ENCODE measurements around the gene UBE2M. TPM values are rescaled to one million over a fixed set of nuclear protein-coding genes. Genes with fewer than 3 reads are reported as not detected.

UBE2M gene
- total RNA-seq, 2 experiments from 2014 or later: 91.4 to 93.6 TPM

- Mint-ChIP-seq H3K36me3 (ENCODE audit: low read depth) (peaks cover 38% of the 10 kb centered on the region), H3K4me1 (ENCODE audit: low read depth) (peaks cover 67% of the 10 kb centered on the region), H3K9me3 (no peaks in the 10 kb centered on the region), H3K27me3 (ENCODE audit: low read depth) (no peaks in the 10 kb centered on the region), H3K4me3 (peak overlapping the region; percentile 90), H3K27ac (peak overlapping the region; percentile 93)
- intact Hi-C loops (cut with micrococcal nuclease): loop anchor here (1.0 kb wide), 1 partner anchor 43 kb away; no protein-coding TSS in a partner anchor
- CTCF ChIA-PET: no interaction called here
- no peak for DNase-seq
These were observed 968 bp downstream of the UBE2M start for GRCh38 chr19:58557221-58558065.

- Mint-ChIP-seq H3K4me3 (peak overlapping the region; percentile 90), H3K27me3 (ENCODE audit: low read depth) (no peaks in the 10 kb centered on the region), H3K36me3 (ENCODE audit: low read depth) (peaks cover 44% of the 10 kb centered on the region), H3K9me3 (no peaks in the 10 kb centered on the region), H3K27ac (peak overlapping the region; percentile 81), H3K4me1 (ENCODE audit: low read depth) (peaks cover 63% of the 10 kb centered on the region)
- intact Hi-C loops (cut with micrococcal nuclease): no loop called here
- DNase-seq: no peak
- CTCF ChIA-PET: no interaction called here
These were observed 1.7 kb downstream of the UBE2M start for GRCh38 chr19:58556622-58557220.

- Mint-ChIP-seq H3K4me3 (peak overlapping the region; percentile 90), H3K4me1 (ENCODE audit: low read depth) (peaks cover 57% of the 10 kb centered on the region), H3K36me3 (ENCODE audit: low read depth) (peaks cover 42% of the 10 kb centered on the region), H3K27ac (peak overlapping the region; percentile 94), H3K9me3 (no peaks in the 10 kb centered on the region), H3K27me3 (ENCODE audit: low read depth) (no peaks in the 10 kb centered on the region)
- intact Hi-C loops (cut with micrococcal nuclease): loop anchor here (1.0 kb wide), 3 partner anchors 12 to 37 kb away; partner anchors contain the start of genes MZF1, TRIM28 and ZBTB45
- no peak for DNase-seq
- CTCF ChIA-PET: interaction anchor here (1.4 to 2.8 kb wide), 3 partner anchors 25 to 42 kb away, joined by 3 to 21 read pairs (median 14); partner anchors contain the start of gene ZBTB45
These were observed 2.3 kb downstream of the UBE2M start for GRCh38 chr19:58555920-58556621.

GRCh38 chr19:58555369-58555885, 3.0 kb downstream of the UBE2M start:
- Mint-ChIP-seq H3K4me1 (ENCODE audit: low read depth) (peaks cover 53% of the 10 kb centered on the region), H3K4me3 (peak overlapping the region; percentile 90), H3K27me3 (ENCODE audit: low read depth) (no peaks in the 10 kb centered on the region), H3K36me3 (ENCODE audit: low read depth) (peaks cover 48% of the 10 kb centered on the region), H3K27ac (peak overlapping the region; percentile 94), H3K9me3 (no peaks in the 10 kb centered on the region)
- intact Hi-C loops (cut with micrococcal nuclease): loop anchor here (1.0 kb wide), 3 partner anchors 11 to 36 kb away; partner anchors contain the start of genes MZF1, TRIM28 and ZBTB45
- no peak for DNase-seq
- CTCF ChIA-PET: interaction anchor here (0.6 to 2.8 kb wide), 5 partner anchors 26 to 370 kb away, joined by 3 to 21 read pairs (median 4); partner anchors contain the start of gene ZBTB45

GRCh38 chr19:58554494-58555368, 3.7 kb downstream of the UBE2M start, which contains the start of gene CHMP2A:
Gene CHMP2A (minus strand): TSS chr19:58555105. CDS start chr19:58554212, 893 bp downstream.
- intact Hi-C loops (cut with micrococcal nuclease): loop anchor here (1.0 kb wide), 3 partner anchors 10 to 35 kb away; partner anchors contain the start of genes MZF1, TRIM28 and ZBTB45

GRCh38 chr19:58553799-58554493, 4.5 kb downstream of the UBE2M start:
- CTCF ChIA-PET: interaction anchor here (0.7 to 2.8 kb wide), 5 partner anchors 9 to 38 kb away, joined by 3 to 21 read pairs (median 4); partner anchors contain the start of gene ZBTB45
- Mint-ChIP-seq H3K36me3 (ENCODE audit: low read depth) (peaks cover 54% of the 10 kb centered on the region), H3K27me3 (ENCODE audit: low read depth) (no peaks in the 10 kb centered on the region), H3K27ac (peak overlapping the region; percentile 94), H3K9me3 (no peaks in the 10 kb centered on the region), H3K4me3 (peak overlapping the region; percentile 90), H3K4me1 (ENCODE audit: low read depth) (peaks cover 51% of the 10 kb centered on the region)
- no peak for DNase-seq
- intact Hi-C loops (cut with micrococcal nuclease): no loop called here

More at GRCh38 chr19:58554494-58555368, 3.7 kb downstream of the UBE2M start, which contains the start of gene CHMP2A:
- peak; percentile 99 for DNase-seq
- Mint-ChIP-seq H3K4me1 (ENCODE audit: low read depth) (peaks cover 51% of the 10 kb centered on the region), H3K27ac (peak within 1 kb of the TSS; percentile 94), H3K36me3 (ENCODE audit: low read depth) (peaks cover 50% of the 10 kb centered on the region), H3K27me3 (ENCODE audit: low read depth) (no peaks in the 10 kb centered on the region), H3K4me3 (peak within 1 kb of the TSS; percentile 90), H3K9me3 (no peaks in the 10 kb centered on the region)
- CTCF ChIA-PET: interaction anchor here (0.5 to 2.8 kb wide), 7 partner anchors 24 to 370 kb away, joined by 3 to 21 read pairs (median 4); partner anchors contain the start of gene ZBTB45

GRCh38 chr19:58552655-58553054, 5.8 kb downstream of the UBE2M start:
- H3K27ac Mint-ChIP-seq: peak overlapping the region; percentile 36
- no peaks in the 10 kb centered on the region for H3K27me3 Mint-ChIP-seq (ENCODE audit: low read depth)
- no peaks in the 10 kb centered on the region for H3K9me3 Mint-ChIP-seq
- peaks cover 54% of the 10 kb centered on the region for H3K4me1 Mint-ChIP-seq (ENCODE audit: low read depth)
- no peak overlapping the region for H3K4me3 Mint-ChIP-seq
- intact Hi-C loops (cut with micrococcal nuclease): no loop called here
- DNase-seq: no peak
- CTCF ChIA-PET: no interaction called here
- H3K36me3 Mint-ChIP-seq (ENCODE audit: low read depth): peaks cover 57% of the 10 kb centered on the region

- Mint-ChIP-seq H3K4me1 (ENCODE audit: low read depth) (peaks cover 53% of the 10 kb centered on the region), H3K27ac (peak overlapping the region; percentile 26), H3K36me3 (ENCODE audit: low read depth) (peaks cover 62% of the 10 kb centered on the region), H3K4me3 (no peak overlapping the region), H3K27me3 (ENCODE audit: low read depth) (no peaks in the 10 kb centered on the region), H3K9me3 (no peaks in the 10 kb centered on the region)
- CTCF ChIA-PET: interaction anchor here (0.9 kb wide), 1 partner anchor 32 kb away, joined by 4 read pairs; the partner anchor contains the start of gene ZBTB45
- no peak for DNase-seq
- intact Hi-C loops (cut with micrococcal nuclease): no loop called here
These were observed 6.6 kb downstream of the UBE2M start for GRCh38 chr19:58551577-58552471.

GRCh38 chr19:58551123-58551497, 7.3 kb downstream of the UBE2M start:
- no peak for DNase-seq
- CTCF ChIA-PET: interaction anchor here (0.9 kb wide), 1 partner anchor 31 kb away, joined by 4 read pairs; the partner anchor contains the start of gene ZBTB45
- H3K27ac Mint-ChIP-seq: no peak overlapping the region
- intact Hi-C loops (cut with micrococcal nuclease): no loop called here
- H3K9me3 Mint-ChIP-seq: no peaks in the 10 kb centered on the region
- H3K36me3 Mint-ChIP-seq (ENCODE audit: low read depth): peaks cover 62% of the 10 kb centered on the region
- peaks cover 53% of the 10 kb centered on the region for H3K4me1 Mint-ChIP-seq (ENCODE audit: low read depth)
- no peaks in the 10 kb centered on the region for H3K27me3 Mint-ChIP-seq (ENCODE audit: low read depth)
- no peak overlapping the region for H3K4me3 Mint-ChIP-seq
